Measurements from ENCODE around the gene UBE3C.

DNA sequence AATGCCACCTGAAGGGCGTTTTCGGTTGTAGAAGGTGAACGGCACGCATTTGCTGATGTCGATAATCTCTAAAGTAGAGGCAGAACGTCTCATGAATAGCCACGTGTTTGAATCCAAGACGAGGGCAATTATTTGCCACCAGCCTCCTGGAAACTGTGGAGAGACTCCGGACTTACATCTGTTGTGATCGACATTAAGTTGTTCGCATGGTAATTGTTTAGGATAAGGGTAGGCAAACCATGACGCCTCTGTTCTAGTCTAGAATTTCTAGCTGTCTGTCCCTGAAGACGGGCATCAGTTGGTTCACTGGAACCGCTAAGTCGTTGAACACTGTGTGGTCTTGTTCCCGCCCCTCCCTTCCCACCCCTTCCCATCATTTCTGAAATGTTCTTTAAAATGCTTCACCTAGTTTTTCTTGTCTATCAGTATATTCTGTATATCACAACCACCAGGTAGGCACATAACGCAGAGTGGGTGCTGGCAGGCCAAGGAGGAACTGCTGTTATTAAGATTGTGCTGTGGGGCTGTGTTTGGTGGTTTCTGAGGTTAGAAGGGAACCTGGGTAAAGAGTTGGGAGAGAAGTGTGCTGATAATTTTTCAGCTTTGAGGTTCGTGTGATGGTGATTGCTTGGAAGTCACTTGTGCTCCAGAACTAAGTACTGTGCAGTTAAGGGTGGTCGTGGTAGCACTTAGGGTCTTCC lies 1.2 kb downstream of the UBE3C start:
- TF ChIP-seq POLR2A (IDR thresholded peaks at IDR 0.05) = no peak
- TF ChIP-seq, protein P1, sequence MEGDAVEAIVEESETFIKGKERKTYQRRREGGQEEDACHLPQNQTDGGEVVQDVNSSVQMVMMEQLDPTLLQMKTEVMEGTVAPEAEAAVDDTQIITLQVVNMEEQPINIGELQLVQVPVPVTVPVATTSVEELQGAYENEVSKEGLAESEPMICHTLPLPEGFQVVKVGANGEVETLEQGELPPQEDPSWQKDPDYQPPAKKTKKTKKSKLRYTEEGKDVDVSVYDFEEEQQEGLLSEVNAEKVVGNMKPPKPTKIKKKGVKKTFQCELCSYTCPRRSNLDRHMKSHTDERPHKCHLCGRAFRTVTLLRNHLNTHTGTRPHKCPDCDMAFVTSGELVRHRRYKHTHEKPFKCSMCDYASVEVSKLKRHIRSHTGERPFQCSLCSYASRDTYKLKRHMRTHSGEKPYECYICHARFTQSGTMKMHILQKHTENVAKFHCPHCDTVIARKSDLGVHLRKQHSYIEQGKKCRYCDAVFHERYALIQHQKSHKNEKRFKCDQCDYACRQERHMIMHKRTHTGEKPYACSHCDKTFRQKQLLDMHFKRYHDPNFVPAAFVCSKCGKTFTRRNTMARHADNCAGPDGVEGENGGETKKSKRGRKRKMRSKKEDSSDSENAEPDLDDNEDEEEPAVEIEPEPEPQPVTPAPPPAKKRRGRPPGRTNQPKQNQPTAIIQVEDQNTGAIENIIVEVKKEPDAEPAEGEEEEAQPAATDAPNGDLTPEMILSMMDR (IDR thresholded peaks at IDR 0.05) = no peak

Measured in prostate gland (tissue), 2 donors.